CD4-positive, alpha-beta T cell treated with Interleukin-1 beta for 1 hour (primary cell): ENCODE results near the gene BOLA3.
"Not testable (repeated sequence)": the region's sequence is repeated elsewhere in the genome, so short reads cannot be mapped to it uniquely, and the experiment has no call there.

Experiments used
- DNase-seq, 2 donors: peaks; one replicate each; pipeline ENCODE4 v3.0.0-alpha.2; 2020 to 2022

The BOLA3 gene

GRCh38 chr2:74147727-74148456, at the start of gene BOLA3:
BOLA3 (minus strand) TSS chr2:74147912; CDS start chr2:74147874, 38 bp downstream.
- peak; percentile 83 to 84 for DNase-seq

DNA sequence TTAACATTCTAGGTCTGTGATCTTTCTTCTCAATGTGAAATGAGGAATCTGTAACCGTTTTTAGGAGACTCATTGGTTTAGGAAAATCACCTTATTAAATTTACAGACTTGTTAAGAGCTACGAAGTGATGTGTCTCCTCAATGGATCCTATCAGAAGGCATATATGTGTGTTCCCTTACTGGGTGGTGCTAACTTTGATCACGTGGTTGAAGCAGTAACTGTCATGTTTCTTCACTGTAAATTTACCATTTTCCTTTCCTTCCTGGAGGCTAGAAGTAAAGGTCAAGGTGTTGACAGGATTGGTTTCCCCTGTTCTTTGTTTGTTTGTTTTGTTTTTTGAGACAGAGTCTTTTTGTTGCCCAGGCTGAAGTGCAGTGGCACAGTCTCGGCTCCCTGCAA, 49.3 kb upstream of the BOLA3 start:
- DNase-seq = no peak

DNA sequence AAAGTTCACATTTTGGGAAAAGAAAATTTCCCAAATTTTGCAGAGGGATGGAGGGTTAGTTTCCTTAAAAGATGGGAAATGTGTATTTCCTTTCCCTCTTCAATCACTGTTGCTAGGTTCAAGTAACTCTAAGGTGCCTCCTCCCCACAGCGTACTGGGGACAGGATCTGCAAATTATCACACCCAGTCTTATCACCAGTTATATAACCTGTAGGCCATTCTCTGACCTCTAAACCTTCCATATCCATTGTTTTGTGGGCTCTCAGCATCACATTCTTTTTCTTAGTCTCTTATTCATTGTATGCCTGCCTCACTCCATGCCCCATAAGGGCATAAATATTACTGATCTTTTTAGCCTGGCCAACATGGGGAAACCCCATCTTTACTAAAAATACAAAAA, 47.1 kb upstream of the BOLA3 start:
- no peak for DNase-seq

DNA sequence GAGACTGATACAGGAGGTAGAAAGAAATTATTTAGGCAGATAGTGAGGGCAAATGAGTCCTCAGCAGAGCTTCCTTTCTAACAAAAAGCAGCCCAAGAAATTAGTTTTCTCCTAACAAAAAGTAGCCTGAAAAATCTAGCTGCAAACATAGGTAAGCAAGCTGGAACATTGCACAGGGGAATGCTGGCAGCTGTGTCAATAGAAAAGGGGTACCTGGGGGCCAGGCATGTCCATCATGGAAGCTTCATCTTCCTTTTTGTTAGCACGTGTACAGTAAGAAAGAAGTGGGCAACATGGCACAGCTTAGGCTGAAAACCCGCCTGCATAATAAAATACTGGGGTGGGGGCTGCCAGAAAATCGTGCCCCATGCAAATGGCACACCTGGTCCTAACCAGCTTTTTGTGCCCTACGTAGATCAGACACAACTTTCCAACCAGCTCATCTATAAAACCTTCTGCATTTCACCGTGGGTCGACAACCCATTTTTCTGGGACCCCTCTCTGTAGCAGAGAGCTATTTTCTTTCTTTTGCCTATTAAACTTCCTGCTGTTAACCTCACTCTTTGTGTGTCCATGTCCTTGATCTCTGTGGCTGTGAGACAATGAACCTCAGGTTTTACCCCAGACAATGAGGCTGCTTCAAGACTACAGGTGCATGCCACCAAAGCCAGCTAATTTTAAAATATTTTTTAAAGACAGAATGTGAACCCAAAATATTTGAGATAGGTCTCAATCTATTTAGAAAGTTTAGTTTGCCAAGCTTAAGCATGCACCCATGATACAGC, 44.1 kb upstream of the BOLA3 start:
- DNase-seq = no peak

DNA sequence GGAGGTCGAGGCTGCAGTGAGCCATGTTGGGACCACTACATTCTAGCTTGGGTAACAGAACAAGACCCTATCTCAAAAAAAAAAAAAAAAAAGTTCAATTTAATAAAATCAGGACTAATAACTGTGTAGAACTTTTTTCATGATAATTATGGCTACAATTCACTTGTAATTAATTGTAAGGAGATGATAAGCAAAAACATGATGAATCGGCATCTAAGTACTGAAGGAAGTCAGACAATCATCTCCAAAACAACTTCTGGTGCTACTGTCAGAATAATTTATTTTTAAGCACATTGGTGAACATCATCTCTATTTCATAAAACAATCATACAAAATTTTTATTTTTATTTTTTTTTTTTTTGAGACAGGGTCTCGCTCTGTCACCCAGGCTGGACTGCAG, 41.0 kb upstream of the BOLA3 start:
- no peak for DNase-seq

DNA sequence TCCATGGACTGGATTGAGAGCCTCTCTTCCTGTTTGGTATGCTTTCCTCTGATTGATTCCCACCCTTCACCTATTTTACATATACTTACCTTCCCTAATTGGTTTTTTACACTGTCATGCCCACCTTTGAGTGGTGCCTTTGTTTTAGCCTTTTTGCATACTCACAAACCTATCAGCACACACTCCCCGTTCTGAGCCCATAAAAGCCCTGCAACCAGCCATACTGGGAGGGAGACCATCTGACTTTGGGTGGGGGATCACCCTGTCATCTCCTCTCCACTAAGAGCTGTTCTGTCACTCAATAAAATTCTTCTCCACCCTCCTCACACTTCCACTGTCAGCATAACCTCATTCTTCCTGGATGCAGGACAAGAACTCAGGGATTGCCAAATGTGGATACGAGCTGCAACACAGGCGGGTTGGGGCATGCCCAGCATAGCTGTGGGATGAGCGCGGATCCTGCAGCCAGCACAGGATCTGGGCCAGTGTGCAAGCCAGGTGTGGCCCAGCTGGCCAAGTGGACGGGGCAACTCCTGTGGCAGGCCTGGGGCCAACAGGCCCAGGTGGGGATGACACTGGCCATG, 40.4 kb upstream of the BOLA3 start:
- DNase-seq = no peak

DNA sequence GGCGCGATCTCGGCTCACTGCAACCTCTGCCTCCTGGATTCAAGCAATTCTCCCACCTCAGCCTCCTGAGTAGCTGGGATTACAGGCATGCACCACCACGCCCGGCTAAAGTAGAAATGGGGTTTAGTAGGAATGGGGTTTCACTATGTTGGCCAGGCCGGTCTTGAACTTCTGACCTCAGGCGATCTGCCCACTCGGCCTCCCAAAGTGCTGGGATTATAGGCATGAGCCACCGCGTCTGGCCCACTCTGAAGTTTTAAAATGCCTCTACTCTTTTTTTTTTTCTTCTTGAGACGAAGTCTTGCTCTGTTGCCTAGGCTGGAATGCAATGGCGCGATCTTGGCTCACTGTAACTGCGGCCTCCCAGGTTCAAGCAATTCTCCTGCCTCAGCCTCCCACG, 39.0 kb upstream of the BOLA3 start:
- not testable (repeated sequence) for DNase-seq

- peak; percentile 52 to 85 for DNase-seq
Measured at GRCh38 chr2:74186038-74186437, 38.3 kb upstream of the BOLA3 start.

DNA sequence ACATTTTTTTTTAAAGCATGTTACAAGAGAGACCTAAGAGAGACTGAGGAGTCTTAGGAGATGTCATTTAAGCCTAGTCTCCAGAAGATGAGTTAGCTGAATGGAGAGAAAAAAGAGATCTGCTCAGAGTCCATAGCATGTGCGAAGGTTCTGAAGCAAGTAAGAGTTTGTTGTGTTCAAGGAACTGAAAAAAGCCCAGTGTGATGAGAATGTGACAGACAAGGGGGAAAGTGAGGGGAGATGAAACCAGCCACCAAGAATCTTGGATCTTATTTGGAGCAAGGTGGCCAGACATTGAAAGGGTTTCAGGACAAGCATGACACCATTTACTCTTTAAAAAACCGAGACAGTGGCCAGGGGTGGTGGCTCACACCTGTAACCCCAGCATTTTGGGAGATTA, 36.2 kb upstream of the BOLA3 start:
- DNase-seq = no peak

DNA sequence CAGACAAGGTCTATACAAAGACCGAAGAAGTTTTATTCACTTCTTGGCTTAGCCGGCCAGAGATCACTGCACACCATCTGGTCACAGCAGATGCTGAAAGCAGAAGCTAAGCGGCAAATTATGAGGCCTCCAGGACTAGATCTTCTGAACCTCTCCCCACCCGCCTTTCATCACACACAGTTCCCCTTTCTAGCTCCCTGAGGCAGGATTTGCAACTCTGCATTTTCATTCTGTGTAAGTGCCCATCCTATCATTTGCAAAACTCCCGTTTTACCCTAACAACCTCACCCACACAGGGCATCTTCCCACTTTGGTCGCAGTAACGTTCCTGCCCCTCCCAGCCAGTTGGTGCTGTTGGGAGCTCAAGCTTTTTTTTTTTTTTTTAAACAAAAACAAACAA, 34.0 kb upstream of the BOLA3 start:
- DNase-seq = peak; percentile 25 to 76

GRCh38 chr2:74179063-74179865, 31.6 kb upstream of the BOLA3 start:
- no peak for DNase-seq

DNA sequence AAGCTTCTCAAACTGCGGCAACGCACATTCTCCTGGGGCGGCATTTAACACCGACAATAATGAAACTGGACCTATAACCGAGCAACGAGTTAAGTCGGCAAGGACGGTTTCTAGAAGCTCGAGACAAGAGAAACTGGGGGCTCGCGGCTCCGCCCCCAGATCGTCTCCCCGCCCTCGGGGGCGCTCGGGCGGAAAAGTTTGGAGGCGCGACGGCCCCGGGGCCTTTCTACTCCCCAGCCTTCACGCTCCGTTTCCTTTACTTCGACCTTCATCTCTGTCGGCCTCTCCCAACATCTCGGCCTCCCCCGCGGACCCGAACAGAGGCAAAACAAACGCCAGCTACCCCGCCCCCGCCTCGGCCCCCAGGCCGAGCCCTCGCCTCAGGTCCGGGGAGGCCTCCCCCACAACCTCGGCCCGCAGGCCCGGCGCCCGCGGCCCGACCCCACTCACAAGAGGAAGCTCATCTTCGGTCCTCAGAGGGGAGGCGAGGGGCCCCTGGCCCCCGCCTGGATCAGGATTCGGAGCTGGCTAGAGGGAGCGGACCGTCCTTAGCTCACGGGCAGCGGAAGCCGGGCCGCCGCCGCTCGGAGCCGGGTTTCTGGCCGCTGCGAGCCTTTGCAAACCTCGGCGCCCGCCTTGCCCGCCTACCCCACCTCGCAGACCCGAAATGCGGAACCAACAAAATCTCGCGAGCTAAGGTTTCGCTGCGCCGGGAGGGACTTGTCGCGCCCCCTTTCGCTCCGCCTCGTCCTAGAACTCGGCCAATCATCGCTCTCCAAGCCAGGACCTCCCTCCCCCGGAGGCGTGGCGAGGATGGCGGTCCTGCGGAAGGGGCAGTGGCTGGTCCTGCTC, 30.7 kb upstream of the BOLA3 start, which contains the start of gene MOB1A:
Gene MOB1A (minus strand): TSS at position 669 of the 852 bp plus-strand sequence. CDS start 205 bp downstream, at position 464.
- peak; percentile 97 to 98 for DNase-seq

- no peak for DNase-seq
Measured at GRCh38 chr2:74177696-74178095, 30.0 kb upstream of the BOLA3 start.

- DNase-seq = no peak
Measured at GRCh38 chr2:74174909-74175308, 27.2 kb upstream of the BOLA3 start.

GRCh38 chr2:74168739-74169138, 21.0 kb upstream of the BOLA3 start:
- no peak for DNase-seq

- DNase-seq = no peak
Measured at GRCh38 chr2:74164761-74165160, 17.0 kb upstream of the BOLA3 start.

- no peak for DNase-seq
Measured at GRCh38 chr2:74162951-74163350, 15.2 kb upstream of the BOLA3 start.

DNA sequence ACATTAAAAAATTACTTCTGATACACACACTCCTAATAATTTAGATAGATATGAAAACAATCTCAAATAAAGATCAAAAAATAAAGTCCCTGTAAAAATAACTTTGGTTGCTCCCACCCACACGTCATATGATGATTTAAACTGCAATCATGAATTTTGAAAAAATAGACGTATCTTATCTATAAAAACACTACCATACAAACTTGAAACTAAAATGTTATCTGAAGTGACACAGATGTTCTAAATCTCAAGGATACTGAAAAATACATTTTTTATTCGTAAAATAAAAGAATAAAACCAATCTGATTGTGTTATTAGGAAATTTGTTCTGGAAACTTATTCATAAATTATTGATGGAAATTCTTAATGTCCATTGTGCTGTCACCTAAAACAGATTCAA, 8.1 kb upstream of the BOLA3 start:
- DNase-seq = no peak

DNA sequence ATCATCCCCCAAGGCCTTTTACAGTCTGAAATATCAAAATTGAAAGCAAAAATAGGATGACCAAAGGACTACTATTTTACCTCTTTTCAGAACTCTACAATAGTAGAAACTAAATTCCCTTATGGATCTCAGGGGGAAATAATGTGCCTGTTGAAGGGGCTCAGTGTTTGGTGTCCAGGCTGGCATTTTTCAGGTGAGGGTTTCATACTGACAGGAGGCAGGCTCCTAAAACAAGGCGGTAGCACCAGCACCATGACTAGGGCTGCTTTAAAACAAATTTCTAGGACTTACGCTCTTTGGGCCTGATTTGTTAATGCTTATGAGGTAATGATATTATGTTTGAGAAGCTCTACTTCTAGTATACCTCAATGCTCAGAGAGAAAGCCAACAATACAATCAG, 5.2 kb upstream of the BOLA3 start:
- no peak for DNase-seq

DNA sequence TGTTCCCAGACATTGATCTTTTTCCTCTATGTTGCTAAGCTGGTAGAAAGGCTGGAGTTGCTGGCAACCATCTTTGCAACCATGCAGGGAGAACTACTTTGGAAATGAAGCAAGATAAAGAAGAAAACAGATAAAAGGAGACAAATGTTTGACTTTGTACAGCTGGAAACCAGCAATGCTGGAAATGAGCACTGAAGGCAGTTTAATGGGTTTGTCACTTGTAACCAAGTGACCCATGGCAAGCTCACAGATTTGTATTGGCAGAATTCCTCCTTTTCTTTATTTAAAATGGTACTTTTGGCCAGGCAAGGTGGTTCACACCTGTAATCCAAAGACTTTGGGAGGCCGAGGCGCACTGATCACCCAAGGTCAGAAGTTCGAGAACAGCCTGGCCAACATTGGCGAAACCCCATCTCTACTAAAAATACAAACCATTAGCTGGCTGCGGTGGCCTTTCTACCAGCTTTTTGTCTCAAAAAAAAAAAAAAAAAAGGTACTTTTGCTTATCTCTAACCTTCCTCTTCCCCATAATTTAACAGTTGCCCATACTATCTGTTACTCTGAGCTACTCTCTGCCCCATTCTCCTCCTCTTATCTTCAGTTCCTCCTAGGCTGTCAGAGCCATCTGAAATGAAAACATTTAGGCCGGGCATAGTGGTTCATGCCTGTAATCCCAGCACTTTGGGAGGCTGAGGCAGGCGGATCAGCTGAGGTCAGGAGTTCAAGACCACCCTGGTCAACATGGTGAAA, 2.0 kb upstream of the BOLA3 start:
- DNase-seq = no peak

- DNase-seq = no peak
Measured at GRCh38 chr2:74149247-74149525, 1.5 kb upstream of the BOLA3 start.
